ENCODE results near the gene HSPA1A. TPM values are rescaled to one million over a fixed set of nuclear protein-coding genes. Genes with fewer than 3 reads are reported as not detected.

The HSPA1A gene
- total RNA-seq, 4 donors from 2014 or later: 100 to 210 (median 165) TPM

DNA sequence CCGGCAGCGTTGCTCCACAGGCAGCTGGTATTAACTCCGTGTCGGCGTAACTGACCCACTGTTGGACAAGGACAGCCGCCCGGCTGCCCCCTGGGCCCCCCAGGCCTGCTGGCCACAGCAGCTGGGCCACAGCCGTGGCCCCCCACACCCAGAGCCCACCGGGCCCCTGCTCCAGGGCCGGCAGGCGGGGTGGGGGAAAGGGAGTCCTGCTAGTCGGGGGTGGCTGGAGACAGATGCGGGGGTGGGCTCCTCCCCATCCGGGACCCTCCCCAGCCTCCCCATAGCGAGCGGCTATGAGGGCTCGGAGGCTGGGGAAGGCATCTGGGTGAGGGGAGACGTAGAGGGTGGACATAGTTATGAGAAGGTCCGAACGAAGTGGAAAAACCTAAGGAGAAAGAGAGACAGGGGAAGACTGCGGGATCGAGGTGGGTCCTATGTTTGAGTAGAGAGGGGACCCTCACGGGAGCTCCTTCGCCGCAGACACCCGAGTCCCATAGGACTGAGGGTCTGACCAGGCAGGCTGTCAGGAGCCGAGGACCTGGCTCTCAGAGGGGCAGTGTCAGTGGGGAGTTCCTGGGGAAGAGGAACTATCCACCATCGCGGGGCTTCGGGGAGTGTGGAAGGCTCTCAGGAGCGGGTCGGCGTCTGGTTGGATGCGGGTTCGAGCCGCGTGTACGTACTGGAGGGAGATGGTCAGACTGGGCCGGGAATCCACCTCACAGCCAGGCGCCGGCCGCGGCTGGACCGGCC lies 20.3 kb upstream of the HSPA1A start:
- no peak for TF ChIP-seq CTCF (IDR thresholded peaks at IDR 0.05; ENCODE audit: low read depth)

- TF ChIP-seq CTCF (IDR thresholded peaks at IDR 0.05; ENCODE audit: low read depth): no peak
Observed at GRCh38 chr6:31795616-31796298, 19.6 kb upstream of the HSPA1A start, which contains the start of gene VARS1. Gene VARS1 (minus strand): TSS chr6:31795752. CDS start chr6:31795217, 535 bp downstream.

DNA sequence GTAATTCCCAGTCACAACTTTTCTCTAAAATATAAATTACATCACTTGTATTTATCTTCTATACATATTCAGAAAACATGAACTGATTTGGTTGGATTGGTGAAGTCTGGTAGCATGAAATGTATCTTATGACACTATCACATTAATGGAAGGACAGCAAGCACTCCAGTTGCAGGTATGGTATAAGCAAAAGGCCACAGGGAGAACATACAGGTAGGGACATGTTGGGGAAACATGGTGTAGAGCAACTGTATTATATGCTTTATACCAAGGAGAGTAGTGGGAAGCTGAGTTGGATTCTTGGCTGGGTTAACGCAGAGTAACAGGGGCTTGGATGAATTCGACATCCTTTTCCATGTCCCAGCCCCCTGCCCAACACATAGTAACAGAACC lies 18.4 kb upstream of the HSPA1A start:
- no peak for TF ChIP-seq CTCF (IDR thresholded peaks at IDR 0.05; ENCODE audit: low read depth)

- no peak for TF ChIP-seq CTCF (IDR thresholded peaks at IDR 0.05; ENCODE audit: low read depth)
Observed at GRCh38 chr6:31797588-31797987, 17.8 kb upstream of the HSPA1A start.

GRCh38 chr6:31799781-31800180 lies 15.6 kb upstream of the HSPA1A start:
- TF ChIP-seq CTCF (IDR thresholded peaks at IDR 0.05; ENCODE audit: low read depth): no peak

DNA sequence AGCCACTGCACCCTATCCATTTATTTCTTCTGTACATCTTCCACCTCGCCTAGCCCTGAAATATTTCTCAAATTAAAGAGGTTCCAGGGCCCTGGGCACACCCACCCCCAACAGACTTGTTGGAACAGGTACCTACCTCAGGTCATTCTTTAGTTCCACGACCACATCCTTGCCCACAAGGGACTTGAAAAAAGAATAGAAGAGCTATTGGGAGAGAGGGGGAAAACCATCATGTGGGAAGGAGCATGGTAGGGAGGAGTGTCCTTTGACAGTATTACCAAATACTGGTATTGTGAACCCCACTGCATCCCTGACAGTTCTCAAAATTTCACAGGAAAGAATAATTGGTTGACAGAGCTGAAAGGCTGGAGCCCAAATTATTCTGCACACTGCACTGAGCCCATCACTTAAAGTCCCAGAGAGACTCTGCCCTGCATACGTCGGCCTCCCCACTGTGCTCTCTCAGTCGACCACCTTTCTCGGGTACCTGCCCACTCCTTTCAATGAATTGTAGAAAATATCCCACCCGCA lies 9.3 kb upstream of the HSPA1A start:
- TF ChIP-seq CTCF (IDR thresholded peaks at IDR 0.05; ENCODE audit: low read depth): no peak

Data from subcutaneous adipose tissue (tissue), 4 donors.